ENCODE results near the gene ZMYM4.

DNA sequence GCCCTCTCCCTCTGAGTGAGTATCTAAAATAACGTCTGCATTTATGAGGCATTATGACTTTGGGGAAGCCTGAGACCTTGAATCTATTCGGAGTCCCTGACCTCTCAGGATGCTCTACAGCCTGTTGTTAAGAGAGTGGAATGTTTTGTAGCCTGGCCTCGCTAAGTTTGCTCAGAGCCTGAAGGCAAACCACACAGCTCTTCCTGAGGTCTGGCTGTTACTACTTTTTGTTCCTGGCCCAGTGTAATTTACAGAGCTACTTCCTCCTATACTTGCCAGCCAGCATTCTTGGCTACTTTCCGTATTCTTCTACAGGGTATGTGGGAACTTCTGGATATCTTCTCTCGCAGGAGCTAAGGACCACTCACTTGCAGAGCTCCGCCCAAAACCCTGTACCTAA is 3.6 kb upstream of the ZMYM4 start:
- no peak for TF ChIP-seq SP1 (CRISPR knock-in tag; conservative IDR thresholded peaks at IDR 0.05)
- TF ChIP-seq NR2C2 (CRISPR knock-in tag; IDR thresholded peaks at IDR 0.05): no peak
- TF ChIP-seq, protein P1, sequence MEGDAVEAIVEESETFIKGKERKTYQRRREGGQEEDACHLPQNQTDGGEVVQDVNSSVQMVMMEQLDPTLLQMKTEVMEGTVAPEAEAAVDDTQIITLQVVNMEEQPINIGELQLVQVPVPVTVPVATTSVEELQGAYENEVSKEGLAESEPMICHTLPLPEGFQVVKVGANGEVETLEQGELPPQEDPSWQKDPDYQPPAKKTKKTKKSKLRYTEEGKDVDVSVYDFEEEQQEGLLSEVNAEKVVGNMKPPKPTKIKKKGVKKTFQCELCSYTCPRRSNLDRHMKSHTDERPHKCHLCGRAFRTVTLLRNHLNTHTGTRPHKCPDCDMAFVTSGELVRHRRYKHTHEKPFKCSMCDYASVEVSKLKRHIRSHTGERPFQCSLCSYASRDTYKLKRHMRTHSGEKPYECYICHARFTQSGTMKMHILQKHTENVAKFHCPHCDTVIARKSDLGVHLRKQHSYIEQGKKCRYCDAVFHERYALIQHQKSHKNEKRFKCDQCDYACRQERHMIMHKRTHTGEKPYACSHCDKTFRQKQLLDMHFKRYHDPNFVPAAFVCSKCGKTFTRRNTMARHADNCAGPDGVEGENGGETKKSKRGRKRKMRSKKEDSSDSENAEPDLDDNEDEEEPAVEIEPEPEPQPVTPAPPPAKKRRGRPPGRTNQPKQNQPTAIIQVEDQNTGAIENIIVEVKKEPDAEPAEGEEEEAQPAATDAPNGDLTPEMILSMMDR (IDR thresholded peaks at IDR 0.05): no peak
- no peak for TF ChIP-seq FOXJ3 (CRISPR knock-in tag; IDR thresholded peaks at IDR 0.05; ENCODE audit: borderline replicate concordance)
- TF ChIP-seq, protein P2, sequence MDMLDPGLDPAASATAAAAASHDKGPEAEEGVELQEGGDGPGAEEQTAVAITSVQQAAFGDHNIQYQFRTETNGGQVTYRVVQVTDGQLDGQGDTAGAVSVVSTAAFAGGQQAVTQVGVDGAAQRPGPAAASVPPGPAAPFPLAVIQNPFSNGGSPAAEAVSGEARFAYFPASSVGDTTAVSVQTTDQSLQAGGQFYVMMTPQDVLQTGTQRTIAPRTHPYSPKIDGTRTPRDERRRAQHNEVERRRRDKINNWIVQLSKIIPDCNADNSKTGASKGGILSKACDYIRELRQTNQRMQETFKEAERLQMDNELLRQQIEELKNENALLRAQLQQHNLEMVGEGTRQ (CRISPR knock-in tag; IDR thresholded peaks at IDR 0.05): no peak
- no peak for TF ChIP-seq ZBTB21 (CRISPR knock-in tag; IDR thresholded peaks at IDR 0.05; ENCODE audit: borderline replicate concordance)
- TF ChIP-seq ZNF138 (CRISPR knock-in tag; conservative IDR thresholded peaks at IDR 0.05): no peak
- TF ChIP-seq NFYB (CRISPR knock-in tag; conservative IDR thresholded peaks at IDR 0.05; ENCODE audit: low read depth): no peak
- TF ChIP-seq, protein P3, sequence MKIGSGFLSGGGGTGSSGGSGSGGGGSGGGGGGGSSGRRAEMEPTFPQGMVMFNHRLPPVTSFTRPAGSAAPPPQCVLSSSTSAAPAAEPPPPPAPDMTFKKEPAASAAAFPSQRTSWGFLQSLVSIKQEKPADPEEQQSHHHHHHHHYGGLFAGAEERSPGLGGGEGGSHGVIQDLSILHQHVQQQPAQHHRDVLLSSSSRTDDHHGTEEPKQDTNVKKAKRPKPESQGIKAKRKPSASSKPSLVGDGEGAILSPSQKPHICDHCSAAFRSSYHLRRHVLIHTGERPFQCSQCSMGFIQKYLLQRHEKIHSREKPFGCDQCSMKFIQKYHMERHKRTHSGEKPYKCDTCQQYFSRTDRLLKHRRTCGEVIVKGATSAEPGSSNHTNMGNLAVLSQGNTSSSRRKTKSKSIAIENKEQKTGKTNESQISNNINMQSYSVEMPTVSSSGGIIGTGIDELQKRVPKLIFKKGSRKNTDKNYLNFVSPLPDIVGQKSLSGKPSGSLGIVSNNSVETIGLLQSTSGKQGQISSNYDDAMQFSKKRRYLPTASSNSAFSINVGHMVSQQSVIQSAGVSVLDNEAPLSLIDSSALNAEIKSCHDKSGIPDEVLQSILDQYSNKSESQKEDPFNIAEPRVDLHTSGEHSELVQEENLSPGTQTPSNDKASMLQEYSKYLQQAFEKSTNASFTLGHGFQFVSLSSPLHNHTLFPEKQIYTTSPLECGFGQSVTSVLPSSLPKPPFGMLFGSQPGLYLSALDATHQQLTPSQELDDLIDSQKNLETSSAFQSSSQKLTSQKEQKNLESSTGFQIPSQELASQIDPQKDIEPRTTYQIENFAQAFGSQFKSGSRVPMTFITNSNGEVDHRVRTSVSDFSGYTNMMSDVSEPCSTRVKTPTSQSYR (CRISPR knock-in tag; IDR thresholded peaks at IDR 0.05): no peak
- no peak for TF ChIP-seq MXD4 (CRISPR knock-in tag; IDR thresholded peaks at IDR 0.05; ENCODE audit: borderline replicate concordance)
- TF ChIP-seq SMAD3 (CRISPR knock-in tag; IDR thresholded peaks at IDR 0.05; ENCODE audit: borderline replicate concordance): no peak
- no peak for TF ChIP-seq CREB1 (CRISPR knock-in tag; IDR thresholded peaks at IDR 0.05)
- TF ChIP-seq, protein P4, sequence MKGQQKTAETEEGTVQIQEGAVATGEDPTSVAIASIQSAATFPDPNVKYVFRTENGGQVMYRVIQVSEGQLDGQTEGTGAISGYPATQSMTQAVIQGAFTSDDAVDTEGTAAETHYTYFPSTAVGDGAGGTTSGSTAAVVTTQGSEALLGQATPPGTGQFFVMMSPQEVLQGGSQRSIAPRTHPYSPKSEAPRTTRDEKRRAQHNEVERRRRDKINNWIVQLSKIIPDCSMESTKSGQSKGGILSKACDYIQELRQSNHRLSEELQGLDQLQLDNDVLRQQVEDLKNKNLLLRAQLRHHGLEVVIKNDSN (CRISPR knock-in tag; IDR thresholded peaks at IDR 0.05): no peak
- TF ChIP-seq ELF4 (CRISPR knock-in tag; IDR thresholded peaks at IDR 0.05; ENCODE audit: low read depth): no peak

Measured in WTC11 (cell line).